Type B pancreatic cell (in vitro differentiated cells): Measurements from ENCODE around the gene AKAIN1. TPM values are rescaled to one million over a fixed set of nuclear protein-coding genes. Genes with fewer than 3 reads are reported as not detected.
A peak's percentile ranks its signal among the peaks of the same experiment; 100 is the strongest.

Experiments used
- DNase-seq: peaks from one replicate; pipeline ENCODE4 v3.0.0; 2021; ENCODE audit warnings: mixed read lengths; ENCODE audit not compliant: unreplicated experiment; ENCODE audit errors: extremely low spot score
- H3K27ac Mint-ChIP-seq: 2 replicates; pipeline ENCODE4 v1.8.0; 2021; ENCODE audit warnings: mild to moderate bottlenecking, mixed read lengths
- H3K27me3 Mint-ChIP-seq: 2 replicates; pipeline ENCODE4 v1.8.0; 2021; ENCODE audit warnings: mixed read lengths
- H3K36me3 Mint-ChIP-seq: 2 replicates; pipeline ENCODE4 v1.8.0; 2021; ENCODE audit warnings: mixed read lengths
- H3K4me1 Mint-ChIP-seq: one replicate; pipeline ENCODE4 v1.8.0; 2021; ENCODE audit warnings: mixed read lengths; ENCODE audit not compliant: unreplicated experiment
- H3K4me3 Mint-ChIP-seq: 2 replicates; pipeline ENCODE4 v1.8.0; 2021; ENCODE audit warnings: mild to moderate bottlenecking, mixed read lengths
- H3K9me3 Mint-ChIP-seq: 2 replicates; pipeline ENCODE4 v1.8.0; 2021; ENCODE audit warnings: mixed read lengths
- total RNA-seq: library from RNA; stranded (reverse); gene quantifications from 2 replicates; pipeline ENCODE4 v1.2.1, GENCODE V29; 2021; ENCODE audit warnings: low replicate concordance
- TF ChIP-seq, protein P1 (sequence below): fragments of 200-600 bp; sonication (generic); conservative IDR thresholded peaks from 2 replicates; pipeline ENCODE4 v1.5.0; 2021; ENCODE audit warnings: antibody characterized with exemption, mild to moderate bottlenecking

AKAIN1 gene
- total RNA-seq, 1 donor from 2014 or later, result 1.1 TPM

DNA sequence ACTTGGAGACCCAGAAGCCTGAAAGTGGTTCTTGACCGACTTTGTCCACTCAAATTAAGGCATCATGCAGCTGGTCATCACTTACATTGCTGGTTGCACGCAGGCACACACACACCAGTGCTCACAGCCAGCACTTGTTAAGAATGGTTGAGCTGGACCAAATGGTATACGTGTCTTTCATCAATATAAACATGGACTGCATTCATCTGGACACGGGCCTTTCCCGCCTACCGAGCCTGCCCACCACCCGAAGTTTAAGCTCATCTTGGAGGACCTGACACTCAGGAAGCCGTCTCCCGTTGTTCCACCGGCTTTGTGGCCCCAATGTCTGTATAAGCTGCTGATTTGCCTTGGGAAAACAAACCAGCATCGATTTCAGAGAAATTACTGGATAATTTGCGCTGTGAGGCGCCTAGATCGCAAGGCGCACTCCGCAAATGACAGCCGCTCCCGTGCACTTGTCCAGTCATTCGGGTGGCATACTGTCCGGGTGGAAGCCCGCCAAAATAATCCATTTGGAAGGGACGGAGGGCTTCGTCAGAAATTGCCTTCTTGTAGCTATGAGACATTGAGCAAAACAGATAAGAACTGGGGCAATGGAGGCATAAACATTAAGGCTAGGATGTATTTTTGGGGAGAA is 40.1 kb upstream of the AKAIN1 start:
- Mint-ChIP-seq H3K27ac (peak overlapping the region; percentile 95), H3K36me3 (peaks cover 15% of the 10 kb centered on the region), H3K27me3 (no peaks in the 10 kb centered on the region), H3K9me3 (no peaks in the 10 kb centered on the region), H3K4me1 (peaks cover 27% of the 10 kb centered on the region), H3K4me3 (peak overlapping the region; percentile 98)
- TF ChIP-seq, protein P1, sequence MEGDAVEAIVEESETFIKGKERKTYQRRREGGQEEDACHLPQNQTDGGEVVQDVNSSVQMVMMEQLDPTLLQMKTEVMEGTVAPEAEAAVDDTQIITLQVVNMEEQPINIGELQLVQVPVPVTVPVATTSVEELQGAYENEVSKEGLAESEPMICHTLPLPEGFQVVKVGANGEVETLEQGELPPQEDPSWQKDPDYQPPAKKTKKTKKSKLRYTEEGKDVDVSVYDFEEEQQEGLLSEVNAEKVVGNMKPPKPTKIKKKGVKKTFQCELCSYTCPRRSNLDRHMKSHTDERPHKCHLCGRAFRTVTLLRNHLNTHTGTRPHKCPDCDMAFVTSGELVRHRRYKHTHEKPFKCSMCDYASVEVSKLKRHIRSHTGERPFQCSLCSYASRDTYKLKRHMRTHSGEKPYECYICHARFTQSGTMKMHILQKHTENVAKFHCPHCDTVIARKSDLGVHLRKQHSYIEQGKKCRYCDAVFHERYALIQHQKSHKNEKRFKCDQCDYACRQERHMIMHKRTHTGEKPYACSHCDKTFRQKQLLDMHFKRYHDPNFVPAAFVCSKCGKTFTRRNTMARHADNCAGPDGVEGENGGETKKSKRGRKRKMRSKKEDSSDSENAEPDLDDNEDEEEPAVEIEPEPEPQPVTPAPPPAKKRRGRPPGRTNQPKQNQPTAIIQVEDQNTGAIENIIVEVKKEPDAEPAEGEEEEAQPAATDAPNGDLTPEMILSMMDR, result no peak
- no peak for DNase-seq

GRCh38 chr18:5214583-5215351 is 17.7 kb upstream of the AKAIN1 start:
- Mint-ChIP-seq H3K36me3 (no peaks in the 10 kb centered on the region), H3K27me3 (peaks cover 24% of the 10 kb centered on the region), H3K27ac (no peak overlapping the region), H3K4me3 (no peak overlapping the region), H3K4me1 (no peaks in the 10 kb centered on the region), H3K9me3 (no peaks in the 10 kb centered on the region)
- TF ChIP-seq, protein P1, result no peak
- no peak for DNase-seq

- no peak for DNase-seq
- Mint-ChIP-seq H3K36me3 (no peaks in the 10 kb centered on the region), H3K4me1 (no peaks in the 10 kb centered on the region), H3K27me3 (peaks cover 6% of the 10 kb centered on the region), H3K9me3 (no peaks in the 10 kb centered on the region), H3K4me3 (no peak overlapping the region), H3K27ac (no peak overlapping the region)
- TF ChIP-seq, protein P1, result no peak
Measured at GRCh38 chr18:5207471-5208150, 10.6 kb upstream of the AKAIN1 start.

- Mint-ChIP-seq H3K36me3 (no peaks in the 10 kb centered on the region), H3K4me3 (no peak overlapping the region), H3K9me3 (no peaks in the 10 kb centered on the region), H3K27me3 (peaks cover 87% of the 10 kb centered on the region), H3K27ac (no peak overlapping the region), H3K4me1 (peaks cover 3% of the 10 kb centered on the region)
- TF ChIP-seq, protein P1, result no peak
- DNase-seq, result no peak
Measured at GRCh38 chr18:5198311-5198710, 1.3 kb upstream of the AKAIN1 start.

- Mint-ChIP-seq H3K4me3 (peak overlapping the region; percentile 78), H3K27ac (no peak overlapping the region), H3K27me3 (peaks cover 85% of the 10 kb centered on the region)
Measured at GRCh38 chr18:5197461-5197860, 404 bp upstream of the AKAIN1 start.

More at GRCh38 chr18:5197461-5197860, 404 bp upstream of the AKAIN1 start:
- Mint-ChIP-seq H3K9me3 (no peaks in the 10 kb centered on the region), H3K36me3 (no peaks in the 10 kb centered on the region), H3K4me1 (peaks cover 3% of the 10 kb centered on the region)
- TF ChIP-seq, protein P1, result no peak
- no peak for DNase-seq
